Trophoblast cell (in vitro differentiated cells and primary cell): Measurements from ENCODE around the gene LGALS7B.
"Not testable (repeated sequence)": the region's sequence is repeated elsewhere in the genome, so short reads cannot be mapped to it uniquely, and the experiment has no call there.

Experiments
- DNase-seq, 2 donors: peaks; one replicate each; pipeline ENCODE4 v3.0.0-alpha.2; 2016
- H2AFZ ChIP-seq: 2 replicates; pipeline ENCODE4 v1.6.1; 2013; ENCODE audit warnings: low read length, moderate library complexity, mild to moderate bottlenecking; ENCODE audit not compliant: insufficient read depth, poor library complexity
- H2AK5ac ChIP-seq: 2 replicates; pipeline ENCODE4 v1.6.1; 2013; ENCODE audit warnings: mild to moderate bottlenecking, low read length
- H2BK120ac ChIP-seq: 2 replicates; pipeline ENCODE4 v1.6.1; 2013; ENCODE audit warnings: low read length, mild to moderate bottlenecking, moderate library complexity; ENCODE audit not compliant: insufficient read depth, poor library complexity
- H2BK12ac ChIP-seq: 2 replicates; pipeline ENCODE4 v1.6.1; 2013; ENCODE audit warnings: mild to moderate bottlenecking, low read length, moderate library complexity
- H2BK5ac ChIP-seq: 2 replicates; pipeline ENCODE4 v1.6.1; 2013; ENCODE audit warnings: low read length, low read depth, moderate library complexity, mild to moderate bottlenecking; ENCODE audit not compliant: poor library complexity
- H3K14ac ChIP-seq: 2 replicates; pipeline ENCODE4 v1.6.1; 2013; ENCODE audit warnings: mild to moderate bottlenecking, low read length
- H3K18ac ChIP-seq: 2 replicates; pipeline ENCODE4 v1.6.1; 2013; ENCODE audit warnings: mild to moderate bottlenecking, low read length
- H3K23ac ChIP-seq: 2 replicates; pipeline ENCODE4 v1.6.1; 2013; ENCODE audit warnings: low read length
- H3K27ac ChIP-seq: 2 replicates; pipeline ENCODE4 v1.5.1; 2013; ENCODE audit warnings: low read depth, mild to moderate bottlenecking, inconsistent platforms, low read length, moderate library complexity
- H3K27me3 ChIP-seq: 2 replicates; pipeline ENCODE4 v1.6.1; 2013; ENCODE audit warnings: inconsistent platforms, mild to moderate bottlenecking, low read length, moderate library complexity; ENCODE audit not compliant: insufficient read depth
- H3K36me3 ChIP-seq, 2 experiments: 1 replicate in 1 of 2; 2 replicates in 1 of 2; pipeline ENCODE4 v1.6.1; 2013; ENCODE audit warnings: low read length in 2 of 2, mild to moderate bottlenecking in 2 of 2, moderate library complexity in 1 of 2; ENCODE audit not compliant: insufficient read depth in 2 of 2, control insufficient read depth in 1 of 2
- H3K4ac ChIP-seq: 2 replicates; pipeline ENCODE4 v1.6.1; 2013; ENCODE audit warnings: low read depth, mild to moderate bottlenecking, low read length, moderate library complexity
- H3K4me1 ChIP-seq, 2 experiments: 1 replicate in 1 of 2; 2 replicates in 1 of 2; pipeline ENCODE4 v1.6.1; 2013; ENCODE audit warnings: low read length in 2 of 2, mild to moderate bottlenecking in 2 of 2, moderate library complexity in 1 of 2; ENCODE audit not compliant: insufficient read depth in 2 of 2, control insufficient read depth in 1 of 2
- H3K4me2 ChIP-seq: 2 replicates; pipeline ENCODE4 v1.6.1; 2013; ENCODE audit warnings: inconsistent platforms, mild to moderate bottlenecking, low read length, moderate library complexity
- H3K4me3 ChIP-seq: 2 replicates; pipeline ENCODE4 v1.5.1; 2013; ENCODE audit warnings: mild to moderate bottlenecking, low read depth, low read length, inconsistent platforms
- H3K79me1 ChIP-seq: one replicate; pipeline ENCODE4 v1.6.1; 2013; ENCODE audit warnings: low read length
- H3K79me2 ChIP-seq: 2 replicates; pipeline ENCODE4 v1.6.1; 2013; ENCODE audit warnings: low read length, mild to moderate bottlenecking; ENCODE audit not compliant: control insufficient read depth, insufficient read depth, poor library complexity
- H3K9ac ChIP-seq: 2 replicates; pipeline ENCODE4 v1.6.1; 2013; ENCODE audit warnings: mild to moderate bottlenecking, low read length
- H3K9me3 ChIP-seq: 2 replicates; pipeline ENCODE4 v1.6.1; 2013; ENCODE audit warnings: low read depth, mild to moderate bottlenecking, control low read depth, inconsistent platforms, low read length; ENCODE audit not compliant: insufficient read depth
- H4K12ac ChIP-seq: 2 replicates; pipeline ENCODE4 v1.6.1; 2013; ENCODE audit warnings: low read depth, mild to moderate bottlenecking, low read length, moderate library complexity
- H4K8ac ChIP-seq: 2 replicates; pipeline ENCODE4 v1.6.1; 2013; ENCODE audit warnings: low read depth, mild to moderate bottlenecking, low read length, moderate library complexity
- H4K91ac ChIP-seq: one replicate; pipeline ENCODE4 v1.6.1; 2013; ENCODE audit warnings: low read depth, mild to moderate bottlenecking, low read length, moderate library complexity
- WGBS: extraction: QIAGEN DNeasy Blood & Tissue Kit; methylation state at CpG from one replicate; pipeline ENCODE4 v1.1.7; 2013; ENCODE audit warnings: missing lambda C conversion rate; ENCODE audit not compliant: insufficient read length, insufficient coverage; ENCODE audit errors: extremely low coverage; 5-methylcytosine and 5-hydroxymethylcytosine counted together

LGALS7B gene

DNA sequence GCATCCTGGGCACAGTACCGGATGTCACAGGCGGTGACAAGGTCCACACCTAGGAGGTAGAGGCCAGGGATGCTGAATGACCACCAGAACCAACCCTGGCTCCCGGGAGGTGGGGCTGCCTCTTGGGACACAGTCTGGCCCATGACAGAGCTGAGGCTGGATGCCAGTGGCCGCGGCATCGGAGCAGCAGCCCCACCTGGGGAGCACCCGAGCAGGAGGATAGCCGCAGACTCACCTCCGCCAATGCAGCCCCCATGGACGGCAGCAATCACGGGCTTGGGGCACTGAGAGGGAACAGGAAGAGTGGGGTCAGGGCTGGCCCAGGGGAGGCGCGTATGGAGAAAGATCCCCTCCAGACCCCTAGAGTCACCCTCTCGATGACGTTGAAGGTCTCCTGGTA lies 28.1 kb downstream of the LGALS7B start:
- Histone ChIP-seq H3K79me2 (peaks cover 2% of the 10 kb centered on the region), H3K9me3 (peaks cover 5% of the 10 kb centered on the region), H4K12ac (no peak overlapping the region), H3K9ac (no peak overlapping the region), H3K36me3 (peaks cover 24 to 35% of the 10 kb centered on the region in 2 experiments), H3K18ac (no peak overlapping the region), H3K4me1 (peaks cover 16 to 20% of the 10 kb centered on the region in 2 experiments), H2BK120ac (no peak overlapping the region), H3K23ac (no peak overlapping the region), H3K14ac (no peak overlapping the region), H4K91ac (no peak overlapping the region), H3K4ac (no peak overlapping the region), H2BK12ac (no peak overlapping the region), H4K8ac (no peak overlapping the region), H3K79me1 (peaks cover 12% of the 10 kb centered on the region), H3K4me3 (no peak overlapping the region), H2AK5ac (no peak overlapping the region), H3K27me3 (no peaks in the 10 kb centered on the region), H3K4me2 (no peak overlapping the region), H2BK5ac (no peak overlapping the region), H2AFZ (no peak overlapping the region), H3K27ac (no peak overlapping the region)
- WGBS: no CpG with 5 or more reads among the region's 15 CpGs
- DNase-seq: no peak

GRCh38 chr19:38819231-38819920 lies 30.4 kb downstream of the LGALS7B start:
- peaks cover 32 to 42% of the 10 kb centered on the region in 2 experiments for H3K36me3 ChIP-seq

GRCh38 chr19:38821230-38821825 lies 32.3 kb downstream of the LGALS7B start:
- peak overlapping the region; percentile 39 for H4K91ac ChIP-seq
- not testable (repeated sequence) for H3K79me2 ChIP-seq, H3K27ac ChIP-seq, H3K27me3 ChIP-seq, H2BK12ac ChIP-seq, H3K4ac ChIP-seq, H4K8ac ChIP-seq, H2BK120ac ChIP-seq, H3K9me3 ChIP-seq, H2BK5ac ChIP-seq, H3K4me2 ChIP-seq, H3K4me3 ChIP-seq, H3K23ac ChIP-seq, DNase-seq, H3K9ac ChIP-seq, H4K12ac ChIP-seq, H2AFZ ChIP-seq, H3K14ac ChIP-seq
- peaks cover 21 to 35% of the 10 kb centered on the region in 2 experiments for H3K36me3 ChIP-seq
- peaks cover 12% of the 10 kb centered on the region for H3K79me1 ChIP-seq
- no CpG with 5 or more reads among the region's 29 CpGs for WGBS
- H3K4me1 ChIP-seq: peaks cover 23 to 28% of the 10 kb centered on the region in 2 experiments
- H3K18ac ChIP-seq: peak overlapping the region; percentile 75
- peak overlapping the region; percentile 5 for H2AK5ac ChIP-seq

More at GRCh38 chr19:38819231-38819920, 30.4 kb downstream of the LGALS7B start:
- no CpG with 5 or more reads among the region's 13 CpGs for whole genome bisulfite sequencing
- H3K79me1 ChIP-seq: peaks cover 12% of the 10 kb centered on the region
- H3K4me2 ChIP-seq: peak overlapping the region; percentile 41
- no peak overlapping the region for H2AK5ac ChIP-seq
- no peak overlapping the region for H3K9ac ChIP-seq
- H3K14ac ChIP-seq: no peak overlapping the region
- peak overlapping the region; percentile 56 for H2BK12ac ChIP-seq
- H3K9me3 ChIP-seq: peaks cover 5% of the 10 kb centered on the region
- H4K91ac ChIP-seq: peak overlapping the region; percentile 19
- no peaks in the 10 kb centered on the region for H3K27me3 ChIP-seq
- DNase-seq: peak; percentile 76 to 81
- H3K27ac ChIP-seq: peak overlapping the region; percentile 53
- no peak overlapping the region for H3K23ac ChIP-seq
- peak overlapping the region; percentile 7 for H2BK120ac ChIP-seq
- no peak overlapping the region for H3K4ac ChIP-seq
- H2BK5ac ChIP-seq: no peak overlapping the region
- H3K4me1 ChIP-seq: peaks cover 18 to 24% of the 10 kb centered on the region in 2 experiments
- H3K4me3 ChIP-seq: no peak overlapping the region
- peaks cover 2% of the 10 kb centered on the region for H3K79me2 ChIP-seq
- no peak overlapping the region for H2AFZ ChIP-seq
- peak overlapping the region; percentile 48 for H4K8ac ChIP-seq
- no peak overlapping the region for H4K12ac ChIP-seq
- no peak overlapping the region for H3K18ac ChIP-seq

GRCh38 chr19:38825936-38826335 lies 36.9 kb downstream of the LGALS7B start:
- not testable (repeated sequence) for H4K12ac ChIP-seq, H3K27me3 ChIP-seq, H3K23ac ChIP-seq, H3K4me2 ChIP-seq, H3K14ac ChIP-seq, H3K4ac ChIP-seq, H4K8ac ChIP-seq, H3K27ac ChIP-seq, DNase-seq, H3K9ac ChIP-seq, H2AFZ ChIP-seq, H3K4me3 ChIP-seq, H3K79me2 ChIP-seq, H2BK5ac ChIP-seq, H3K9me3 ChIP-seq, H3K18ac ChIP-seq
- peak overlapping the region; percentile 42 for H4K91ac ChIP-seq
- H2BK12ac ChIP-seq: peak overlapping the region; percentile 17
- WGBS: no CpG with 5 or more reads among the region's 7 CpGs
- peak overlapping the region; percentile 18 for H2BK120ac ChIP-seq
- peaks cover 25 to 35% of the 10 kb centered on the region in 2 experiments for H3K4me1 ChIP-seq
- peak overlapping the region; percentile 24 for H2AK5ac ChIP-seq
- H3K79me1 ChIP-seq: peaks cover 20% of the 10 kb centered on the region
- H3K36me3 ChIP-seq: peaks cover 14 to 20% of the 10 kb centered on the region in 2 experiments
